Mesodermal cell (in vitro differentiated cells): Measurements from ENCODE around the gene UBE2E2.
"Not testable (repeated sequence)": the region's sequence is repeated elsewhere in the genome, so short reads cannot be mapped to it uniquely, and the experiment has no call there.

Experiments
- H3K27ac ChIP-seq: 2 replicates; pipeline ENCODE4 v1.7.0; 2013; ENCODE audit warnings: mild to moderate bottlenecking, low read depth, low read length, moderate library complexity; ENCODE audit not compliant: severe bottlenecking
- H3K36me3 ChIP-seq: 2 replicates; pipeline ENCODE4 v1.7.1; 2013; ENCODE audit warnings: mild to moderate bottlenecking, low read length, moderate library complexity; ENCODE audit not compliant: control insufficient read depth, insufficient read depth
- H3K4me1 ChIP-seq: one replicate; pipeline ENCODE4 v1.7.1; 2013; ENCODE audit warnings: mild to moderate bottlenecking, low read length; ENCODE audit not compliant: insufficient read depth, control insufficient read depth, poor library complexity, severe bottlenecking
- H3K4me3 ChIP-seq: 2 replicates; pipeline ENCODE4 v1.7.0; 2013; ENCODE audit warnings: low read length, control low read depth, mild to moderate bottlenecking; ENCODE audit not compliant: insufficient read depth, poor library complexity, severe bottlenecking; ENCODE audit errors: extremely low read depth
- H3K9me3 ChIP-seq: 2 replicates; pipeline ENCODE4 v1.7.1; 2013; ENCODE audit warnings: mild to moderate bottlenecking, low read length, moderate library complexity; ENCODE audit not compliant: control insufficient read depth
- WGBS, 2 experiments: methylation state at CpG; one replicate each; pipeline ENCODE4 v1.1.5; 2013; ENCODE audit warnings: missing lambda C conversion rate in 2 of 2; ENCODE audit not compliant: insufficient coverage in 2 of 2; 5-methylcytosine and 5-hydroxymethylcytosine counted together

Gene UBE2E2

GRCh38 chr3:23169551-23169950 lies 33.6 kb upstream of the UBE2E2 start:
- 85 to 100% methylated on average over 4 to 5 of the region's 5 CpGs for WGBS, 2 experiments
- Histone ChIP-seq H3K27ac (no peak overlapping the region), H3K36me3 (no peaks in the 10 kb centered on the region), H3K4me3 (no peak overlapping the region), H3K9me3 (no peaks in the 10 kb centered on the region), H3K4me1 (no peaks in the 10 kb centered on the region)

GRCh38 chr3:23170291-23170690 lies 32.8 kb upstream of the UBE2E2 start:
- Histone ChIP-seq H3K36me3 (no peaks in the 10 kb centered on the region), H3K9me3 (no peaks in the 10 kb centered on the region), H3K4me3 (no peak overlapping the region), H3K4me1 (no peaks in the 10 kb centered on the region), H3K27ac (no peak overlapping the region)
- WGBS, 2 experiments, result 100% methylated on average over 2 of the region's 2 CpGs; no CpG with 5 or more reads in 1 of the 2 experiments

GRCh38 chr3:23172059-23172458 lies 31.1 kb upstream of the UBE2E2 start:
- no peaks in the 10 kb centered on the region for H3K4me1 ChIP-seq

GRCh38 chr3:23174426-23175039 lies 28.6 kb upstream of the UBE2E2 start:
- no peaks in the 10 kb centered on the region for H3K4me1 ChIP-seq
- no peak overlapping the region for H3K27ac ChIP-seq
- no peak overlapping the region for H3K4me3 ChIP-seq
- 27 to 46% methylated on average over 2 to 3 of the region's 3 CpGs for WGBS, 2 experiments
- no peaks in the 10 kb centered on the region for H3K36me3 ChIP-seq
- peaks cover 3% of the 10 kb centered on the region for H3K9me3 ChIP-seq

More at GRCh38 chr3:23172059-23172458, 31.1 kb upstream of the UBE2E2 start:
- 83% methylated on average over 1 of the region's 2 CpGs; no CpG with 5 or more reads in 1 of the 2 experiments for WGBS, 2 experiments
- no peaks in the 10 kb centered on the region for H3K36me3 ChIP-seq
- H3K4me3 ChIP-seq, result no peak overlapping the region
- no peaks in the 10 kb centered on the region for H3K9me3 ChIP-seq
- H3K27ac ChIP-seq, result no peak overlapping the region

- H3K27ac ChIP-seq, result no peak overlapping the region
- H3K9me3 ChIP-seq, result peaks cover 3% of the 10 kb centered on the region
- H3K4me3 ChIP-seq, result no peak overlapping the region
- no peaks in the 10 kb centered on the region for H3K4me1 ChIP-seq
- no peaks in the 10 kb centered on the region for H3K36me3 ChIP-seq
- WGBS, 2 experiments, result 88% methylated on average over 2 of the region's 2 CpGs; no CpG with 5 or more reads in 1 of the 2 experiments
Observed at GRCh38 chr3:23175341-23176083, 27.6 kb upstream of the UBE2E2 start.

GRCh38 chr3:23176839-23177238 lies 26.3 kb upstream of the UBE2E2 start:
- H3K9me3 ChIP-seq, H3K27ac ChIP-seq, H3K36me3 ChIP-seq, H3K4me1 ChIP-seq, H3K4me3 ChIP-seq: not testable (repeated sequence)
- 83 to 84% methylated on average over 4 of the region's 4 CpGs for WGBS, 2 experiments

GRCh38 chr3:23182996-23183513 lies 20.1 kb upstream of the UBE2E2 start:
- Histone ChIP-seq H3K36me3 (no peaks in the 10 kb centered on the region), H3K4me3 (no peak overlapping the region), H3K4me1 (no peaks in the 10 kb centered on the region), H3K9me3 (no peaks in the 10 kb centered on the region), H3K27ac (no peak overlapping the region)
- 90% methylated on average over 2 of the region's 3 CpGs; no CpG with 5 or more reads in 1 of the 2 experiments for WGBS, 2 experiments

- Histone ChIP-seq H3K27ac (no peak overlapping the region), H3K4me1 (no peaks in the 10 kb centered on the region), H3K4me3 (no peak overlapping the region), H3K36me3 (no peaks in the 10 kb centered on the region), H3K9me3 (no peaks in the 10 kb centered on the region)
- 0 to 7% methylated on average over 1 to 2 of the region's 3 CpGs for WGBS, 2 experiments
Observed at GRCh38 chr3:23183731-23184130, 19.4 kb upstream of the UBE2E2 start.

GRCh38 chr3:23185861-23186260 lies 17.3 kb upstream of the UBE2E2 start:
- no peaks in the 10 kb centered on the region for H3K4me1 ChIP-seq
- WGBS, 2 experiments, result 79% methylated on average over 2 of the region's 2 CpGs; no CpG with 5 or more reads in 1 of the 2 experiments
- no peak overlapping the region for H3K27ac ChIP-seq

GRCh38 chr3:23189187-23189586 lies 13.9 kb upstream of the UBE2E2 start:
- no peak overlapping the region for H3K4me3 ChIP-seq
- H3K4me1 ChIP-seq, result no peaks in the 10 kb centered on the region
- no peak overlapping the region for H3K27ac ChIP-seq
- WGBS, 2 experiments, result no CpG with 5 or more reads among the region's 1 CpG
- H3K9me3 ChIP-seq, result no peaks in the 10 kb centered on the region
- no peaks in the 10 kb centered on the region for H3K36me3 ChIP-seq

More at GRCh38 chr3:23185861-23186260, 17.3 kb upstream of the UBE2E2 start:
- Histone ChIP-seq H3K36me3 (no peaks in the 10 kb centered on the region), H3K9me3 (no peaks in the 10 kb centered on the region), H3K4me3 (no peak overlapping the region)

GRCh38 chr3:23192816-23193215 lies 10.3 kb upstream of the UBE2E2 start:
- 86% methylated on average over 1 of the region's 2 CpGs; no CpG with 5 or more reads in 1 of the 2 experiments for whole genome bisulfite sequencing, 2 experiments

More at GRCh38 chr3:23192816-23193215, 10.3 kb upstream of the UBE2E2 start:
- Histone ChIP-seq H3K27ac (no peak overlapping the region), H3K9me3 (no peaks in the 10 kb centered on the region), H3K36me3 (no peaks in the 10 kb centered on the region), H3K4me3 (no peak overlapping the region), H3K4me1 (no peaks in the 10 kb centered on the region)
